ENCODE results near the gene FAM13B.

- no peak for TF ChIP-seq SUZ12 (IDR thresholded peaks at IDR 0.05)
- no peak for TF ChIP-seq BHLHE40 (IDR thresholded peaks at IDR 0.05; ENCODE audit: borderline replicate concordance)
- no peak for TF ChIP-seq SP1 (IDR thresholded peaks at IDR 0.05)
- TF ChIP-seq HDGF (IDR thresholded peaks at IDR 0.05; ENCODE audit: borderline replicate concordance) = no peak
- no peak for TF ChIP-seq TARDBP (IDR thresholded peaks at IDR 0.05)
- no peak for TF ChIP-seq ZNF384 (IDR thresholded peaks at IDR 0.05)
- TF ChIP-seq LEF1 (IDR thresholded peaks at IDR 0.05; ENCODE audit: borderline replicate concordance) = no peak
Observed at GRCh38 chr5:138033907-138034306, 1.0 kb upstream of the FAM13B start.

Measured in HEK293T (cell line).